Suprapubic skin (tissue), 4 donors: ENCODE measurements around the gene UGT1A6.

Experiments used
- CTCF ChIP-seq, 2 donors: fragments of 200-600 bp in 1 of 2; fragments of 450-650 bp in 1 of 2; sonication (generic) in 1 of 2; IDR thresholded peaks; one replicate each; pipeline ENCODE4 v1.5.1; 2016 to 2019; ENCODE audit warnings: antibody characterized with exemption in 2 of 2, mild to moderate bottlenecking in 1 of 2, moderate library complexity in 1 of 2
- POLR2A ChIP-seq, 2 donors: fragments of 450-650 bp; IDR thresholded peaks; one replicate each; pipeline ENCODE4 v1.6.1; 2017; ENCODE audit warnings: antibody characterized with exemption in 2 of 2, mild to moderate bottlenecking in 2 of 2, moderate library complexity in 2 of 2
- POLR2AphosphoS5 ChIP-seq, 3 donors: sonication (generic); formaldehyde crosslinking; IDR thresholded peaks; one replicate each; pipeline ENCODE4 v1.6.1; 2017; ENCODE audit warnings: antibody characterized with exemption in 3 of 3

GRCh38 chr2:233814056-233814835 lies 121.6 kb downstream of the UGT1A6 start:
- no peak for TF ChIP-seq POLR2AphosphoS5 (IDR thresholded peaks at IDR 0.05)
- TF ChIP-seq POLR2A (IDR thresholded peaks at IDR 0.05) = no peak
- TF ChIP-seq CTCF (IDR thresholded peaks at IDR 0.05) = no peak
